Measurements from ENCODE around the gene DGKA.

- no peak for TF ChIP-seq CTCF (conservative IDR thresholded peaks at IDR 0.05; ENCODE audit: low read length)
- no peak for TF ChIP-seq EZH2phosphoT487 (IDR thresholded peaks at IDR 0.05; ENCODE audit: borderline replicate concordance, low read depth, low read length)
These were observed 8.0 kb downstream of the DGKA start for GRCh38 chr12:55938826-55939501.
